Activated CD8-positive, alpha-beta memory T cell treated with anti-CD3 and anti-CD28 coated beads, Interleukin-2, amount 50 U/mL, for 48 hours (primary cell): Measurements from ENCODE around the gene ZNF785.
"Not testable (repeated sequence)": the region's sequence is repeated elsewhere in the genome, so short reads cannot be mapped to it uniquely, and the experiment has no call there.

Experiments used
- DNase-seq: peaks from one replicate; pipeline ENCODE4 v3.0.0-alpha.2; 2020

ZNF785 gene

DNA sequence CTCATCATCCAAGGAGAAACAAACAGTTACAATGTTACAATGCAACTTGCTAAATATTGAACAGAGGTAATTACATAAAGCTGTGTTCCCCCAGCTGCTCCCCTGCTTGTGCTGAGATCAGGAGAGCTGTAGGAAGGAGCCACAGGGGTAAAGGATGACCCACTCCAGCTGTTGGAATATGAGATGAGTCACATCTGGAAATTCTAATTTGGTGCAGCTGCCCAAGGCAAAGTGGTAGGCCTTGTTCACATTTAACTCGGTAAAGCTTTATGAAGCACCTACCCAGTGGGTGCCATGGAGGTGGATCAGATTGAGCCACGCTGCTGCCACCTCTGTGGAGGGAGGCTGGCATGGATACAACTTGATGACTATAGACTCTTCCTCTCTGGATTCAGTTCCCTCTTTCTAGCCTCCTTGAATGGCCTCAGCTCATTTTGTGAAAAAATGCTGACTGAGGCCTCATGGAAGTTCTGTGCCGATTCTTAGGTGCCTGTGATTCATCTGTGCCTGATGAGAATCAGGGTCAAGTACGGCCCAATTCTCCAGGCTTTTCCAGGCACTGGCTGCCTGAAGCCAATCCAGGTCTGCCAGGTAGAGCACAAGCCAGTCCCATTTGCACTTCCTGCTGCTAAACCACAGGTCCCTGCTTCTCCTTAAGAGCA lies 17.2 kb upstream of the ZNF785 start:
- DNase-seq, result no peak

DNA sequence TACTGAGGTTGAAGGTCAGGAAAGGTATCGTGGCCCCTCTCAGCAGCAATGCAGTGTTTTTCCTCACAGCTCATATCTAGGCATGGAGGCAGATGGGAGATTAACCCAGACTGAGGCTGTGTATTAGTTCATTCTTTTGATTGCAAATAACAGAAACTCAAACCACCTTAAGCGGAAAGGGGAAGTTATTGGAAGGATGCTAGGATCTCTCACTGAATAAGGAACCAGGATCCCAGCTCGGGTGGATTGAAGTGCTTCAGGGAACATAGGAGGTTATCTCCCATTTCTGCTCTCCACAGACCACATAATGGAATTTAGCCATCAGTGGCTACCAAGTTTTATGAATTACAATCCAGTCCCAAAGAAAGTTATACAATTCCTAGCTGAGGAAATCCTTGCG lies 16.5 kb upstream of the ZNF785 start:
- no peak for DNase-seq

DNA sequence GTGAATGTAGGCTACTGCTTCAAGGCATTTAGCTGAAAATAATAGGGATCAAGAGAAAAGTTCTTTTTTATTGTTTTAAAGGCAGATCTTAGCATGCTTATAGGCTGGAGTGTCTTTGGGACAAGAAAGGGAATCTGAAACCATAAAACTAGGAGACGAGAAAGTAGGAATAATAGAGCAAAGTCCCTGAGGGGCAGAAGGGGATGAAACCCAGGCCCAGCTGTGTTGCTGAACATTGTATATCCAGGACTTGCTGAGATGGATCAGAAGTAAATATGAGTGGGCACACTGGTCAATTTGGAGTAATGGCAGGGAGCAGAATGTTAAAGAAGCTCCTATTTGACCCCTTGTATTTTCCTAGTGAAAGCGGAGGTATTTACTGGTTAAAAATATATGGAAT lies 15.4 kb upstream of the ZNF785 start:
- DNase-seq, result no peak

DNA sequence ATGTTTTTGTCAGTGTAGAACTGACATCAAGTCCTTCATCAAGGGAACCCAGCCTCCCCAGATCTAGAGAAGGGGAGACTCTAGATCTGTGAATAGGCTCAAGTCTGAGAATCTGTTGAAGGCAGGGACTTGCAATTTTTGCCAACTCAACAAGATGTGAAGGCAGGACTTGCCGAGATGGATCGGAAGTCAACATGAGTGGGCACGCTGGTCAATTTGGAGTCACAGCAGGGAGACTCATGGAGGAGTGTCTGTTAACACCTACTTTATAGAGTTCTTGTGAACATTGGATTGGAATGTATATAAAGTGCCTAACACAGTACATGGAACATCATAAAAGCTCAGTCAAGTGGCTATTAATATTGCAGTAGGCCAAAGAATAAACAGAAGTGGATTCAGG lies 14.7 kb upstream of the ZNF785 start:
- DNase-seq, result no peak

DNA sequence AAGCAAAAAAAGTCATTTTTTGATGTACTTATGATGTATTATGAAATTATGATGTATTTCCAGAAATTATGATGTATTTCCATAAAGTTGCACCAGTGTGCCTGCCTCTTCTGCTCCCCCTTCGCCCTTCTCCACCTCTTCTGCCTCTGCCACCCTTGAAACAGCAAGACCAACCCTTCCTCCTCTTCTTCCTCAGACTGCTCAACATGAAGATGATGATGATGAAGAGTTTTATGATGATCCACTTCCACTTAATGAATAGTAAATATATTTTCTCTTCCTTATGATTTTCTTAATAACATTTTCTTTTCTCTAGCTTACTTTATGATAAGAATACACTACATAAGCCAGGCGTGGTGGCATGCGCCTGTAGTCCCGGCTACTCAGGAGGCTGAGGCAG lies 7.4 kb upstream of the ZNF785 start:
- no peak for DNase-seq

DNA sequence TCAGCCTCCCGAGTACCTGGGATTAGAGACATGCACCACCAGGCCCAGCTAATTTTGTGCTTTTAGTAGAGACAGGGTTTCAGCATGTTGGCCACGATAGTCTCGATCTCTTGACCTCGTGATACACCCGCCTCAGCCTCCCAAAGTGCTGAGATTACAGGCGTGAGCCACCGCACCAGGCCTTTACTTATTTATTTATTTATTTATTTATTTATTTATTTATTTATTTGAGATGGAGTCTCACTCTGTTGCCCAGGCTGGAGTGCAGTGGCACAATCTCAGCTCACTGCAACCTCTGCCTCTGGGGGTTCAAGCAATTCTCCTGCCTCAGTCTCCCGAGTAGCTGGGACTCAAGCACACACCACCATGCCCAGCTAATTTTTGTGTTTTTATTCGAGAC lies 5.4 kb upstream of the ZNF785 start:
- not testable (repeated sequence) for DNase-seq

DNA sequence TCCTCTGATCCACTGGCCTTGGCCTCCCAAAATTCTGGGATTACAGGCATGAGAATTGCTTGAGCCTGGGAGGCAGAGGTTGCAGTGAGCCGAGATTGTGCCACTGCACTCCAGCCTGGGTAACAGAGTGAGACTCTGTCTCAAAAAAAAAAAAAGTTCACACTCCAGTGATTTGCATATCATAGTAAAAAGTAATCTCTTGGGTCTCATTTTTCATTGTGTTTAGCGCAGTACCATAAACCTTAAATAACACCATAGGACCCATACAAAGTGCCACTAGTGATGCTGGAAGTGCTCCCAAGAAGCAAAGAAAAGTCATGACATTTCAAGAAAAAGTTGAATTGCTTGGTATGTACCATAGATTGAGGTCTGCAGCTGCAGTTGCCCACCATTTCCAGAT lies 4.1 kb upstream of the ZNF785 start:
- DNase-seq, result not testable (repeated sequence)

DNA sequence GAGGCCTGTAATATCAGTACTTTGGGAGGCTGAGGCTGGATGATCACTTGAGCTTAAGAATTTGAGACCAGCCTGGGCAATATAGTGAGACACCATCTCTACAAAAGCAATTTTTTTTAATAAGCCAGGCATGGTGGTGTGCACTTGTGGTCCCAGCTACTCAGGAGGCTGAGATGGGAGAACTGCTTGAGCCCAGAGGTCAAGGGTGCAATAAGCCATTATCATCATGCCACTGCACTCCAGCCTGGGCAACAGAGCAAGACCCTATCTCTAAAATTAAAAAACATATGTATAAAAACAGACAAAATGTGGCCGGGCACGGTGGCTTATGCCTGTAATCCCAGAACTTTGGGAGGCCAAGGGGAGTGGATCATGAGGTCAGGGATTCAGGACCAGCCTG lies 3.2 kb upstream of the ZNF785 start:
- DNase-seq, result no peak

DNA sequence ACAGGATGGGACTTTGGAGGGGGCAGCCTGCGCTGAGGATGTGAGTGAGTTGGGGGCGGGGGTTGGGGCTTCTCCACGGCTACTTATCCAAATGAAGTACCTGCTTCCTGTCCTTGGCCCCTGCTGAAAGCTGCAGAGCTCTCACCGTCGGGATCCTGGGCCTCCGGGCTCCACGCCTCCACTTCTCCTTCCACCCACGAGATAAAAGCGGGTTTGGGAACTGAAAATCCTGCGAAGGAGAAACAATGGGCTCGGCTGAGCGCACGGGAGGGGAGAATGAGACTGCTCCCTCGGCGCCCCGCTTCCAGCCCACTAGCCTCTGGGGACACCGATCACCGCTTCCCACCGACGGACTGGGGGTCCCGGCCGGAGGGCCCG lies 486 bp downstream of the ZNF785 start:
- DNase-seq, result no peak

DNA sequence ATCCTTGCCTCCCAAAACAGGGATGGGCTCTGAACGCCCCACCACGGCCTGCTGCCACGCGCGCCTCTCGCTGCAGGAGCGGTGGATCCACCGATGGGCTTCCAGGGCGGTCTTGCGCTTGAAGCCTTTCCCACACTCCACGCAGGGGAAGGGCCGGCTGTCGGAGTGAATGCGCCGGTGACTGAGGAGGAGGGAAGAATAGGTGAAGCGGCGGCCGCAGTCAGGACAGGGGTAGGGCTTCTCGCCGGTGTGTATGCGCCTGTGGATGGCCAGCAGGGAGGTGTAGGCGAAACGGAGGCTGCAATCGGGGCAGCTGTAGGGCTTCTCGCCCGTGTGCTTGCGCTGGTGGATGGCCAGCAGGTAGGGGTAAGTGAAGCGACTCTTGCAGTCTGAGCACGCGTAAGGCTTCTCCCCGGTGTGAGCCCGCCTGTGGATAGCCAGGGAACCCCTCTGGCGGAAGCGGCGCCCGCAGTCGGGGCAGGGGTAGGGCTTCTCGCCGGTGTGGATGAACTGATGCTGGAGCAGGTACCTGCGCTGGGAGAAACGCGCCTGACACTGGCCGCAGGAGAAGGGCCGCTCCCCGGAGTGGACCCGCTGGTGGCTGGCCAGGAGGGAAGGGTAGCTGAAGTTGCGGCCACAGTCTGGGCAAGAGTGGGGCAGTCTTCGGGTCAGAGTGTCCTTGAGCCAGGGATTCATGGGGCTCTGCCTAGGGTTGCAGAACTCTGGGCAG lies 2.7 kb downstream of the ZNF785 start:
- no peak for DNase-seq

DNA sequence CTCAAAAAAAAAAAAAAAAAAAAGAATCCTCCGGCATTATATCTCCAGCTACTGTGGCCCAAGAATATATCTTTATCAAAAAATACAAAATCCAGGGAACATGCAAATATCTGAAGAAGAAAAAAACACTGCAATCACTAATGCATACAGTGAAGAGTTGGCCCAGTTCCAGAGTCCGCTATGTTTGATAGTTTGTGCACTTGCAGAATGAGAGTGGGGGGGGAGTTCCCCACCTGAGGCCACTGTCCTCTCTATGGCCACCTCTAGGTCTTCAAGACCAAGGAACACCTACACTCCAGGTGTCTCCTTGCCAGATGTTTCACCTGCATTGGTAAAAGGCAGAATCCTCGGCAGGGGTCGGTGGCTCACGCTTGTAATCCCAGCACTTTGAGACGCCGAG lies 4.0 kb downstream of the ZNF785 start:
- DNase-seq, result no peak

DNA sequence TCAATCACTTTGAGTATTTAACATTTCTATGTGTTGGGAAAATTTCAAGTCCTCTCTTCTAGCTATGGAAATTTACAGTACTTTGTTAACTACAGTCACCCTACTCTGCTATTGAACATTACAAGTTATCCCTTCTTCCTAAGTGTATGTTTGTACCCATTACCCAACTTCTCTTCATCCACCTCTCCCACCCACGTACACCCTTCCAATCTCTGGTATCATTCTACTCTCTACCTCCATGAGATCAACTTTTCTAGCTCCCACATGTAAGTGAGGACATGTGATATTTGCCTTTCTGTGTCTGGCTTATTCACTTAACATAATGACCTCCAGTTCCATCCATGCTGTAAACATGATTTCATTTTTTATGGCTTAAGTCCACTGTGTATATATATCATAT lies 10.8 kb downstream of the ZNF785 start:
- DNase-seq, result no peak

DNA sequence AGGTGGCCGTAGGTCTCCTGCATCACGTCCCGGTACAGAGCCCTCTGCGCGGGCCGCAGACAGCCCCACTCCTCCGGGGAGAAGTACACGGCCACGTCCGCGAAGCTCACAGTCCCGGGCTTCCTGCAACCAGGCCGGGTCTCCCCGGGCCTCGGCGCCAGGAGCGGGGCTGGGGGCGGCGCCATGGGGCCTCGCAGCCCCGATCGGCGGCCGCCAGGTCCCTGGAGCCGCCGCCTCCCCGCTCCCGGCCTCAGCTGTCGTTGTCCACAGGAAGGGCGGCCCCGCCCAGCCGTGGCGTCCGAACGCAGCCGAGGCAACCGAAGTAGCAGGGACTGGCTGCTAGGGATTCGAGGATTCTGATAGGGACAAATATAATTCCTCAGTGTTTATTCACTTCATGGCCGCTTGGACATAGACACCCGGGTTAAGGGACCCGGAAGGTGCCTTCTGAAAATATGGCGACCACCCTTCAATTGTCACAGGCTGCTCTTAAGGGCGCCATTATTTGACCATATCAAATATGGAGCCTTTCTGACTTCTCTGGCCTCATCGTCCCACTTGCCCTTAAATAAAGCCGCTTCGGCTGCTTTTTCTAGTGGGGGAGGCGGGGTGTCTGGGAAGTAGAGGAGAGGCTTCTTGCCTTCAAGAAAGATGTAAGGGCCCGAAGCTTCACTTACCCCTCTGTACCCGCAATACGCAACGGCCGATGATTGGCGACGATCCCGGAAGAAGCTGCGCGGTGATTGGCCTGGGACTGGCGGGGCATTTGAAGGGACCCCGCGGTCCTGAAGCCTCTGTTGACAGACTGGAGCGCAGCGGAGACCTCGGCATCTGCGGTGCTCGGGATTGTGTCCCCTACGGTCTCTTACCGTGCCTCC lies 13.8 kb downstream of the ZNF785 start, which contains the start of gene ZNF688:
Gene ZNF688 (minus strand): TSS at position 270 of the 878 bp plus-strand sequence. CDS start 85 bp downstream, at position 185.
- peak; percentile 93 for DNase-seq

DNA sequence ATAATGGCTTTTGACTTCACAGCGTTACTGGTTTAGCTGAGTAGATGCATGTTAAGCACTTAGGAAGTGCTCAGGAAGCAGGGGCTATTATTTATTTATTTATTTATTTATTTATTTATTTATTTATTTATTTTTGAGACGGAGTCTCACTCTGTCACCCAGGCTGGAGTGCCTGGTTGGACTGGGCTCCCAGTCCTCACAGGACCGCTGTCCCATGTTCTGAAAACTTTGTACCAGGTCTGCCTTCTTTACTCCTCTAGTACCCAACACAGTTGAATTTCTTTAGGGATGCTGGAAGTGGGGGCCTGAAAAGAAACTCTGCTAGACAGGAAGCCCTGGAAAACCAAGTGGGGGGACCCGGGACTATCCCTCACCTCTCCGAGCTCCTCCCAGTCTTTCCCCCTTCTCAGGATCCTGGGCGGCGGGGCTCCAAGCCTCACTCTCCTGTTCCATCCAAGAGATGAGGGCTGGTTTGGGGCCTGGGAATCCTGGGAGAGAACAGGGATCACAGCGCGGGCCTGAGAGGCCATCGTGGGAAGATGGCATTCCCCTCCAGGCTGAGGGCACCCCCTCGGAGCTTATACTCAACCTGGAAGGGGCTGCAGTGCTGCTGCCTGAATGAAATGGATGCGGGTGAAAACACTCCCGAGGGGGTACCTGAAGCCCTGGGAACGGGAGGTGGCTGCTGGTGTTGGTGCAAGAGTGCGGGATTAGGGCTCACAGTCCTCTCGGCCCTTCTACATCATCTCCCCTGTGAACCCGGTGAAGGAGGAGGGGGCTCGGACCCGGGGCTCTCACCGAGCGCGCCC lies 14.7 kb downstream of the ZNF785 start:
- DNase-seq, result no peak

DNA sequence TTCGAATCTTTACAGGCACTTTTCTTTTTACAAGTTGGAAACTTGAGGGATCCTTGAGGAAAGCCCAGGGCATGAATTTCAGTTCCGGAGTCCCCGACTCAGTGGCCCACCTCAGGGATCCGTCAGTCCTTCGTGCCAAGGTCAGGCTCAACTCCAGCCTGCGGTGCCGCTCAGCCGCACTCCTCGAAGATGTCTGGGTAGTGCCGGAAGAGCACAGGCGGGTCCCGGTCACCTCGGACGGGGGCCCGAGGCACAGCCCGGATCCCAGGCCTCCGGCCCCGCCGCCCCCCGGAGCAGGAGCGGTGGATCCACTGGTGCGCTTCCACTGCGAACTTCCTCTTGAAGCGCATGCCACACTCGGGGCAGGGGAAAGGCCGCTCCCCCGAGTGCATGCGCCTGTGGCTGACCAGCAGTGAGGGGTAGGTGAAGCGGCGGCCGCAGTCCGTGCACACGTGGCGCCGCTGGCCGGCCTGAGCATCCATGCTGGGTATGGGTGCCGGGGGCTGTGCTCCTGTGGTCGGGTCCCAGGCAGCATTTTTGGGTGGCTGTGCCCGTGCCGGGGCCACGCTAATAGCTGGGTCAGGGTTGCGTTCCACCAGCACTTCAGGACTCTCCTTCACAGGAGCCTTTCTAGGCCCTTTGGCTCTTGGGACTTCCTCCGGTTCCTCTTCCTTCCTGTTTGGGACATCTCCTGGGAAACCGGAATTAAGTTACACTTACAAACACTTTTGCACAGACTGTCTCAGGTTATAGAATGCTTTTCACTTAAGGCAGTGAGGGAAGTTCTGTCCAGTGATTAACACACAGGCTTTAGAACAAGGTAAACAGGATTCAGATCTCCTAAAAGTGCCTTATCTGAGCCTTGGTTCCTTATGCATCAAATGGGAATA lies 15.5 kb downstream of the ZNF785 start:
- DNase-seq, result no peak

DNA sequence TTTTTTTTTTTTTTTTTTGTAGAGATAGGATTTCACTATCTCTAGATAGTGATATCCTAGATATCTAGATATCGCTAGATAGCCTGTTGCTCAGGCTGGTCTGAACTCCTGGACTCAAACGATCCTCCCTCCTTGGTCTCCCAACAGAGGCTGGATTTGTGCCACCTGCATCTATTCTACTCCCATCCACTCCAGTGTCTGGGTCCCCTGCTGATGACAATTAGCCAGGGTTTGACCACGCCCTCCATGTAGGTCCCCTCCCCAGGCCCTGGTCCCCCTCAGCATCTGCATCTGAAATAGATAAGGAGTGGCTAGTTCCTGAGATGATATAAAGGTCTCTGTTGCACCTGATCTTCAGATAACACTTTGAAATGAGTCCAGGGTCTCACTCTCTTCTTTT lies 16.2 kb downstream of the ZNF785 start:
- DNase-seq, result no peak

DNA sequence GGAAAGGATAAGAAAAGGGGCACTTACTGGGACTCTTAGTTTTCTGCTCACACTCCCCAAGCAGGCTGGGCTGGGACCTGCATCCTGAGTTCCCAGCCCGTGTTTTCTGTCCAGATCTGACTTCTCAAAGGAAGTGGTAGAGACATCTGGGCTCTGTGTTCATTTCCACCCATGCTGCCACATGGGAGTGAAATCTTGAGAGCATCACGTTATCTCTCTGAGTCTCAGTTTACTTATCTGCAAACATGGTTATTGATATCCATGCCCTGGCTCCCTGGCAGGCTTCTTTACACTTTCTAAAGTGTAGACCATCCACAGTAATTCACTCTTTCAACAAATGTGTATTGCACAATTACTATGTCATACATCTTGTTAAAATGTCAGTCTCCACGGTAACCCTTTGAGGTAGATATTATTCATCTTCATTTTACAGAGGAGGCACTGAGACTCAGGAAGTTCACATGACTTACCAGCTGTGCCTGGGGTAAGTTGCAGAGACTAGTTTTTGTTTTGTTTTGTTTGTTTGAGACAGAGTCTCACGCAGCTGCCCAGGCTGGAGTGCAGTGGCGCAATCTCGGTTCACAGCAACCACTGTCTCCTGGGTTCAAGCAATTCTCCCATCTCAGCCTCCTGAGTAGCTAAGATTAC lies 17.4 kb downstream of the ZNF785 start:
- no peak for DNase-seq

DNA sequence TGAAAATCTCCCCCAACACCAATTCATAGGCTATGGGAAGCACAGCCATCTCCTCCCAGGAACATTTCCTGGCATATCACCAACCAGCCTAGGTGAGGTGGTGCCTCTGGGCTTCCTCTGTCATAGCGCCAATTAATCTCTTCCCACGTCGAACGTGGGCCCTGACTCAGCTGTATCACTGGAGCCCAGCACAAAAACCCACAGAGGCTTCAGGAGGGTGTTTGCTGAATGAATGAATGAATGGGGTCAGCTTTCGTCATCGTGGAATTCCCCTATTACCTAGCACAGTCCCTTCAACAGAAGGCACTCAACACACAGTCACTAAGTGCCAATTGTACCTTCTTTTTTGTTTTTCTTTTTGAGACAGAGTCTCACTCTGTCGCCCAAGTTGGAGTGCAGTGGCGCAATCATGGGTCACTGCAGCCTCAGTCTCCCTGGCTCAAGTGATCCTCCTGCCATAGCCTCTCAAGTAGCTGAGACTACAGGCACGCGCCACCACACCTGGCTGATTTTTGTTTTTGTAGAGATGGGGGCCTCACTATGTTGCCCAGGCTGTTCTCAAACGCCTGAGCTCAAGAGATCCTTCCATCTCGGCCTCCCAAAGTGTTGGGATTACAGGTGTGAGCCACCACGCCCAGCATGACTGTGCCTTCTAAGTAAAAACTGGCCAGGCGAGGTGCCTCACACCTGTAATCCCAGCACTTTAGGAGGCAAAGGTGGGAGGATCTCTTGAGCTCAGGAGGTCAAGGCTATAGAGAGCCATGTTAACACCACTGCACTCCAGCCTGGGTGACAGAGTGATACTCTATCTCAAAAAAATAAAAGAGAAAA lies 18.1 kb downstream of the ZNF785 start:
- peak; percentile 73 for DNase-seq

DNA sequence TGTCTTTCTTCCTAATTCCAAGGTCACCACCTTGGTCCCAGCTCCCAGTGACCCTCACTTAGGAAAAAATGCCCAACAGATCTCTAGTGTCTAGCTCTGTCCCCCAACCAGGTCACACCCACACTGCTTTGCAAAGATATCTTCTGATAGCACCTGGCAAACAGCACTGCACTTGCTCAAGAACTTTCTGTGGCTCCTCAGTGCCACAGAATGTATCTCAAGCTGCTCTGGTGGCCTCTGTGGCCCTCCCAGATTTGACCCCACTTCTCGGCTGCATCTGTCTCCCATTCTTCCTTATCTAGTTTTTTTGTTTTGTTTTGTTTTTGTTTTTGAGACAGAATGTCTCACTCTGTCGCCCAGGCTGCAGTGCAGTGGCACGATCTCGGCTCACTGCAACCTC lies 19.0 kb downstream of the ZNF785 start:
- DNase-seq, result no peak

DNA sequence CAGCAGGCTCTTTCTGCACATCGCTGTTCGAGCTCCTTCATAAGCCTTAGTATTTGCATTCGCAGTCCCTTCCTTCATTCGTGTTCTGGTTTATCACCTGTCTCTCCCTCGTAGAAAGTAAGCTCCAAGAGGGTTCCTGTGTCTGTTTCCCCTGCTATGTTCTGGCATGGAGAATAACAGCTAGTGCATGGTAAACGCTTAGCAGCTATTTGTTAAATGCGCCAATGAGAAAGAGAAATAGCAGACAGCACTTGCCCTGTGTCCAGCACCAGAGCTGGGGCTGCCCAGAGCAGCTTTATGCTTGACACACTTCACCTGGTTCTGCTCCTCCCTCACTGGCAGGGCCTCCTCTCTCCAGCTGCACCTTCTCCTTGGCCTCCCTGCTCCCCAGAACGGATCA lies 19.5 kb downstream of the ZNF785 start:
- DNase-seq, result no peak
